ENCODE measurements around the gene BATF2. TPM values are rescaled to one million over a fixed set of nuclear protein-coding genes. Genes with fewer than 3 reads are reported as not detected.
"Not testable (repeated sequence)": the region's sequence is repeated elsewhere in the genome, so short reads cannot be mapped to it uniquely, and the experiment has no call there.

The BATF2 gene
- total RNA-seq, 1 experiment from 2014 or later: 0.72 TPM

GRCh38 chr11:65008016-65008415 lies 11.2 kb upstream of the BATF2 start:
- Histone ChIP-seq H2BK15ac (ENCODE audit: low read depth, low read length) (no peak overlapping the region), H3K79me1 (ENCODE audit: insufficient read depth, low read depth, low read length, poor library complexity, severe bottlenecking) (no peaks in the 10 kb centered on the region), H3K27me3 (ENCODE audit: insufficient read depth, low read length) (no peaks in the 10 kb centered on the region), H4K8ac (replicated peaks; ENCODE audit: insufficient read length, low read depth, low read length) (no peak overlapping the region), H2BK20ac (ENCODE audit: low read depth, low read length, poor library complexity, severe bottlenecking) (no peak overlapping the region), H3K9me3 (ENCODE audit: control insufficient read depth, low read depth, low read length) (no peaks in the 10 kb centered on the region), H2BK120ac (ENCODE audit: low read depth, low read length, poor library complexity, severe bottlenecking) (no peak overlapping the region), H2AK5ac (ENCODE audit: insufficient read length, low read length) (no peak overlapping the region), H4K20me1 (ENCODE audit: control insufficient read depth, insufficient read depth, insufficient read length) (no peaks in the 10 kb centered on the region), H3K9ac (ENCODE audit: extremely low read depth, insufficient read length, low read length) (no peak overlapping the region), H3K4ac (ENCODE audit: low read depth, low read length) (no peak overlapping the region), H4K5ac (ENCODE audit: insufficient read length, low read depth, low read length) (no peak overlapping the region), H3K23ac (ENCODE audit: insufficient read length, low read depth, low read length) (no peak overlapping the region), H2BK12ac (ENCODE audit: insufficient read length, low read depth, low read length) (no peak overlapping the region), H3K14ac (ENCODE audit: insufficient read depth, low read length) (no peak overlapping the region), H2BK5ac (ENCODE audit: insufficient read length, low read length) (no peak overlapping the region), H3K27ac (ENCODE audit: insufficient read length, low read depth, low read length) (no peak overlapping the region), H3K4me1 (ENCODE audit: insufficient read depth, low read length) (no peaks in the 10 kb centered on the region), H3T11ph (ENCODE audit: low read length) (no peak overlapping the region), H4K91ac (ENCODE audit: insufficient read length, low read depth, low read length) (no peak overlapping the region), H3K4me2 (ENCODE audit: insufficient read depth, insufficient read length, low read length) (no peak overlapping the region), H3K56ac (ENCODE audit: insufficient read length, low read depth, low read length) (no peak overlapping the region), H2AFZ (ENCODE audit: low read length) (no peak overlapping the region), H3K23me2 (ENCODE audit: insufficient read length, low read depth, low read length, poor library complexity, severe bottlenecking) (no peaks in the 10 kb centered on the region), H3K18ac (ENCODE audit: insufficient read length, low read depth, low read length) (no peak overlapping the region), H3K79me2 (ENCODE audit: insufficient read depth, low read length) (no peaks in the 10 kb centered on the region)
- Mint-ChIP-seq H3K36me3 (ENCODE audit: insufficient read depth in 1 of 3, low read depth in 3 of 3) (no peaks in the 10 kb centered on the region), H3K27me3 (ENCODE audit: low read depth) (peaks cover 1% of the 10 kb centered on the region; the same call in 1 of the 2 replicates), H3K4me3 (no peak overlapping the region), H3K27ac (no peak overlapping the region), H3K9me3 (no peaks in the 10 kb centered on the region), H3K4me1 (peaks cover 2% of the 10 kb centered on the region in 2 experiments)
- DNase-seq: no peak
- WGBS (ENCODE audit: extremely low coverage, insufficient read length, low lambda C conversion rate): no CpG with 5 or more reads among the region's 7 CpGs
- TF ChIP-seq CTCF (conservative IDR thresholded peaks at IDR 0.05): no peak

- H3K79me2 ChIP-seq (ENCODE audit: insufficient read depth, low read length); H3K27me3 ChIP-seq (ENCODE audit: insufficient read depth, low read length); H3K4ac ChIP-seq (ENCODE audit: low read depth, low read length); H2BK20ac ChIP-seq (ENCODE audit: low read depth, low read length, poor library complexity, severe bottlenecking); H3K23me2 ChIP-seq (ENCODE audit: insufficient read length, low read depth, low read length, poor library complexity, severe bottlenecking); H3K56ac ChIP-seq (ENCODE audit: insufficient read length, low read depth, low read length); H3K9me3 ChIP-seq (ENCODE audit: control insufficient read depth, low read depth, low read length); H2BK15ac ChIP-seq (ENCODE audit: low read depth, low read length); H3K18ac ChIP-seq (ENCODE audit: insufficient read length, low read depth, low read length); H4K91ac ChIP-seq (ENCODE audit: insufficient read length, low read depth, low read length); H3K4me1 Mint-ChIP-seq; H3K9ac ChIP-seq (ENCODE audit: extremely low read depth, insufficient read length, low read length); H2BK120ac ChIP-seq (ENCODE audit: low read depth, low read length, poor library complexity, severe bottlenecking); H3T11ph ChIP-seq (ENCODE audit: low read length); H2BK12ac ChIP-seq (ENCODE audit: insufficient read length, low read depth, low read length); H3K9me3 Mint-ChIP-seq; DNase-seq; H3K14ac ChIP-seq (ENCODE audit: insufficient read depth, low read length); H3K4me2 ChIP-seq (ENCODE audit: insufficient read depth, insufficient read length, low read length); H2AFZ ChIP-seq (ENCODE audit: low read length); H2AK5ac ChIP-seq (ENCODE audit: insufficient read length, low read length); H3K27ac ChIP-seq (ENCODE audit: insufficient read length, low read depth, low read length); H3K27ac Mint-ChIP-seq; H3K79me1 ChIP-seq (ENCODE audit: insufficient read depth, low read depth, low read length, poor library complexity, severe bottlenecking); H3K4me1 ChIP-seq (ENCODE audit: insufficient read depth, low read length); H4K20me1 ChIP-seq (ENCODE audit: control insufficient read depth, insufficient read depth, insufficient read length); H2BK5ac ChIP-seq (ENCODE audit: insufficient read length, low read length); H3K36me3 Mint-ChIP-seq (ENCODE audit: insufficient read depth in 1 of 3, low read depth in 3 of 3); H3K27me3 Mint-ChIP-seq (ENCODE audit: low read depth); H3K4me3 Mint-ChIP-seq; H4K8ac ChIP-seq (replicated peaks; ENCODE audit: insufficient read length, low read depth, low read length); H4K5ac ChIP-seq (ENCODE audit: insufficient read length, low read depth, low read length); H3K23ac ChIP-seq (ENCODE audit: insufficient read length, low read depth, low read length): not testable (repeated sequence)
- no CpG with 5 or more reads among the region's 3 CpGs for WGBS (ENCODE audit: extremely low coverage, insufficient read length, low lambda C conversion rate)
These were observed 7.2 kb upstream of the BATF2 start for GRCh38 chr11:65003968-65004367.

All from H9 (cell line).